BE2C (cell line): ENCODE results near the gene RNF31.

Experiments used
- DNase-seq: peaks from one replicate; pipeline ENCODE4 v3.0.0-alpha.2; 2020
- H3K27me3 ChIP-seq: fragments of 250-450 bp; sonication (Bioruptor Pico); 2 replicates; pipeline ENCODE4 v1.5.1; 2020; ENCODE audit warnings: mild to moderate bottlenecking
- H3K36me3 ChIP-seq: fragments of 250-450 bp; sonication (Bioruptor Pico); 2 replicates; pipeline ENCODE4 v1.5.1; 2020; ENCODE audit warnings: mild to moderate bottlenecking
- H3K4me1 ChIP-seq: fragments of 250-450 bp; sonication (Bioruptor Pico); 2 replicates; pipeline ENCODE4 v1.5.1; 2020
- H3K4me3 ChIP-seq: 2 replicates; pipeline ENCODE4 v1.5.1; 2011; ENCODE audit warnings: low read depth, low read length
- H3K9me3 ChIP-seq: fragments of 250-450 bp; sonication (Bioruptor Pico); 2 replicates; pipeline ENCODE4 v1.5.1; 2020
- TF ChIP-seq, protein P1 (sequence below): IDR thresholded peaks from 2 replicates; pipeline ENCODE4 v1.5.1; 2012; ENCODE audit warnings: mild to moderate bottlenecking, low read depth, low read length

RNF31 gene

DNA sequence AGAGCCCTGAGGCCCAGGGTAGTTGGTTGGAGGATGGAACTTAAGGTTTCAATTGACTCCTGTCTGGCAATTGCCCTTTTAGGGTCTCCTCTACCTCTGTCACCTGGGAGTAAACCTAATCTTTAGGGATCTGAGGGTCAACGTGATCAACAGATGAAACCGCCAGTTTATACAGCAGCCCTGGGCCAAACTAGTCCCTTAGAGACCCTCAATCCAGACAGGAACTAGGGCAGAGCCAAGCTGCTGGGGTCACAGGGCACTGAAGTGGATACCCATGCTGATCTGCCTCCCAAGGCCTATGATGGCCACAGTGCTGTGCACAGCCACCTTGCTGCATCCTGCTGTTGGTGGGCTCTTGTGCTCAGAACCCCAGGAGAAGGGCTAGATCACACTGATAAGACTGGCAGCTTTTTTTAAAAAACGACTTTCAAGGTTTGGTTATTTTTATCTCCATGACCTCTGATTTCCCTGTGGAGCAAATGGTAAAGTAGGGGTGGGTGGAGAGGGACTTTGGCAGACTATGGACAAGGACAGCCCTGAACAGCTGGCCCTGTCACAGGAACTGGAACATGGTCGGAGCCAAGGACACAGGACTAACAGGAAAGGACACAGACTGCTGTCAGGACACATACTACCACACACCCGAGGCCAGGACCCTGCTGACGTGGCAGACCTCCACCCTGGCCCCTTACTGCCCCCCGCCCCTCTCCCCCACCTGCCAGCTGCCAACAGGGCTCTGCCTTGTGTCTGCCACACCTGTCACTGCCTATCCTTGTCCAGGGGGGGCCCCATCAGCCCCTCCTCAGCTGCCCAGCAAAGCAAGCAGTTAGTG, 16.4 kb upstream of the RNF31 start:
- DNase-seq: no peak

DNA sequence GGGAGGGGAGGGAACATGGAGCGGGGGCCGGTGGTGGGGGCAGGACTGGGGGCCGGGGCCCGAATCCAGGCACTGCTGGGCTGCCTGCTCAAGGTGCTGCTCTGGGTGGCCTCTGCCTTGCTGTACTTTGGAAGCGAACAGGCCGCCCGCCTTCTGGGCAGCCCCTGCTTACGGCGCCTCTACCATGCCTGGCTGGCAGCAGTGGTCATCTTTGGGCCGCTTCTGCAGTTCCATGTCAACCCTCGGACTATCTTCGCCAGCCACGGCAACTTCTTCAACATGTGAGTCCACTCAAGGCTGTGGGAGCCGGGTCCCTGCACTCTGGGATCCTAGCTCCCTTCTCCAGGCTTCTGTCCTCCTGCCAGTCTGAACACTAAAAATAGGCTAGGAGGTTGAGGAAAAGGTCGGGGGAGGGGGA, 15.7 kb upstream of the RNF31 start:
- Histone ChIP-seq H3K27me3 (no peaks in the 10 kb centered on the region), H3K4me1 (no peaks in the 10 kb centered on the region), H3K36me3 (no peaks in the 10 kb centered on the region; the same call in 1 of the 2 replicates), H3K9me3 (no peaks in the 10 kb centered on the region), H3K4me3 (no peak overlapping the region)
- TF ChIP-seq, protein P1, sequence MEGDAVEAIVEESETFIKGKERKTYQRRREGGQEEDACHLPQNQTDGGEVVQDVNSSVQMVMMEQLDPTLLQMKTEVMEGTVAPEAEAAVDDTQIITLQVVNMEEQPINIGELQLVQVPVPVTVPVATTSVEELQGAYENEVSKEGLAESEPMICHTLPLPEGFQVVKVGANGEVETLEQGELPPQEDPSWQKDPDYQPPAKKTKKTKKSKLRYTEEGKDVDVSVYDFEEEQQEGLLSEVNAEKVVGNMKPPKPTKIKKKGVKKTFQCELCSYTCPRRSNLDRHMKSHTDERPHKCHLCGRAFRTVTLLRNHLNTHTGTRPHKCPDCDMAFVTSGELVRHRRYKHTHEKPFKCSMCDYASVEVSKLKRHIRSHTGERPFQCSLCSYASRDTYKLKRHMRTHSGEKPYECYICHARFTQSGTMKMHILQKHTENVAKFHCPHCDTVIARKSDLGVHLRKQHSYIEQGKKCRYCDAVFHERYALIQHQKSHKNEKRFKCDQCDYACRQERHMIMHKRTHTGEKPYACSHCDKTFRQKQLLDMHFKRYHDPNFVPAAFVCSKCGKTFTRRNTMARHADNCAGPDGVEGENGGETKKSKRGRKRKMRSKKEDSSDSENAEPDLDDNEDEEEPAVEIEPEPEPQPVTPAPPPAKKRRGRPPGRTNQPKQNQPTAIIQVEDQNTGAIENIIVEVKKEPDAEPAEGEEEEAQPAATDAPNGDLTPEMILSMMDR: no peak
- no peak for DNase-seq

More for the DNA sequence above, 16.4 kb upstream of the RNF31 start:
- H3K4me1 ChIP-seq: no peaks in the 10 kb centered on the region
- H3K36me3 ChIP-seq: no peaks in the 10 kb centered on the region
- TF ChIP-seq, protein P1: no peak
- no peak overlapping the region for H3K4me3 ChIP-seq
- H3K27me3 ChIP-seq: no peaks in the 10 kb centered on the region
- H3K9me3 ChIP-seq: no peaks in the 10 kb centered on the region

DNA sequence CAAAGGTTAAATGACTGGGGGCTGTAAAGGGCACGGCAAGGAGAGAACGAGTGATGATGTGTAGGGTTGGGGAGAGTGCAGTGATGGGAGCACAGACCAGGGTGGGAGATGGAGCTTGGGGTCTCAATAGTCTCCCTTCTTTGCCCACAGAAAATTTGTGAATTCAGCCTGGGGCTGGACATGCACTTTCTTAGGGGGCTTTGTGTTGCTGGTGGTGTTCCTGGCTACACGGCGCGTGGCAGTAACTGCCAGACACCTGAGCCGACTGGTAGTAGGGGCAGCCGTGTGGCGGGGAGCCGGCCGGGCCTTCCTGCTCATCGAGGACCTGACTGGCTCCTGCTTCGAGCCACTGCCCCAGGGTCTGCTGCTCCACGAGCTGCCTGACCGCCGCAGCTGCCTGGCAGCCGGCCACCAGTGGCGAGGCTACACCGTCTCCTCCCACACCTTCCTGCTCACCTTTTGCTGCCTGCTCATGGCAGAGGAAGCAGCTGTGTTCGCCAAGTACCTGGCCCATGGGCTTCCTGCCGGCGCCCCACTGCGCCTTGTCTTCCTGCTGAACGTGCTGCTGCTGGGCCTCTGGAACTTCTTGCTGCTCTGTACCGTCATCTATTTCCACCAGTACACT, 15.1 kb upstream of the RNF31 start:
- DNase-seq: no peak
- Histone ChIP-seq H3K36me3 (no peaks in the 10 kb centered on the region; the same call in 1 of the 2 replicates), H3K9me3 (no peaks in the 10 kb centered on the region), H3K4me3 (no peak overlapping the region), H3K4me1 (no peaks in the 10 kb centered on the region), H3K27me3 (no peaks in the 10 kb centered on the region)
- TF ChIP-seq, protein P1: no peak

DNA sequence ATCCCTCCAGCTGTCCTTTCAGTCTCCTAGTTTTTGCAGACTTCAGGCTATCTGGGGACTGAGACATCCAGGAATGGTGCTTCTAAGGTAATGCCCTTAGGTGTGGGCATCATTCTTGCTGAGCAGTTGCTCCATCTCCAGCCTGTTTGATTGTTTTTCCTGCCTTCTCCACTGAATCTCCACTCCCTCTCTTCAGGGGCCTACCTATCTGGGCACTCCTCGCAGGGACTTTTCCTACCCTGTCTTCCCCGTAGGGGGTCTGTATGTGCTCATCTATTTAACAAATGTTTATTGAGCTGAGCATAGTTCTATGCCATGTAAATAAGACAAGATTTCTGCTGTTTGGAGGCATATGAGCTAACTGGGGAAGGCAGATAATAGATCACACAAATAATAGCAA, 14.3 kb upstream of the RNF31 start:
- no peaks in the 10 kb centered on the region for H3K4me1 ChIP-seq
- no peak overlapping the region for H3K4me3 ChIP-seq
- TF ChIP-seq, protein P1: no peak
- DNase-seq: no peak
- no peaks in the 10 kb centered on the region for H3K9me3 ChIP-seq
- H3K36me3 ChIP-seq: no peaks in the 10 kb centered on the region; the same call in 1 of the 2 replicates
- no peaks in the 10 kb centered on the region for H3K27me3 ChIP-seq

DNA sequence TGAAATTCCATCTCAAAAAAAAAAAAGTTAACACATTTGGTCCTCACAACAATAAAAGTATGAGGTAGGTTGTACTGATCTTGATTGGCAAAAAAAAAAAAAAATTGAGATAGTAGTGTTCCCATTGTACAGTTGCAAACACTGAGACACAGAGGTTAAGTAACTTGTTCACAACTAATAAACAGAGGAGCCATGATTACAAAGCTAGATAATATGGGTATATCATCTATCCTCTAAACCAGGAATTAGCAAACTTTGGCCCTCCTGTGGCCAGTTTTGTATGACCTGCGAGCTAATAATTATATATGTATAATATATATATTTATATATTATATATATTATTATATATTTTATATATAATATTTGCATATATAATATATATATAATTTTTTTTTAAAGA, 13.6 kb upstream of the RNF31 start:
- Histone ChIP-seq H3K27me3 (no peaks in the 10 kb centered on the region), H3K4me3 (no peak overlapping the region), H3K9me3 (no peaks in the 10 kb centered on the region), H3K36me3 (peaks cover 7% of the 10 kb centered on the region), H3K4me1 (no peaks in the 10 kb centered on the region)
- DNase-seq: no peak
- TF ChIP-seq, protein P1: no peak

DNA sequence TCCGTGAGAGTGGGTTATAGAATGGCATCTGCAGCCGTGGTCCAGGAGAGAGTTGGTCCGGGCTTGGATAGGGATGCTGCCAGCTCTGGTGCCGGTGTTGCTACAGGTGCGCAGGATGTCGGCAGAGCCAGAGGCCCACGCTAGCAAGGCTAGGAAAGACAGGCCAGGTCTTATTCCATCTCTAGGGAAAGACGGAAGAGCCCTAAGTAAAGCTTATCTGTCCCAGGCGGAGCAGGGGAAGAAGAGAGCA, 11.8 kb upstream of the RNF31 start:
- H3K4me1 ChIP-seq: no peaks in the 10 kb centered on the region
- H3K9me3 ChIP-seq: no peaks in the 10 kb centered on the region
- no peaks in the 10 kb centered on the region for H3K27me3 ChIP-seq
- H3K4me3 ChIP-seq: peak overlapping the region; percentile 80
- TF ChIP-seq, protein P1: no peak
- no peak for DNase-seq
- peaks cover 16% of the 10 kb centered on the region for H3K36me3 ChIP-seq
